ENCODE data around the gene SHISA9.

DNA sequence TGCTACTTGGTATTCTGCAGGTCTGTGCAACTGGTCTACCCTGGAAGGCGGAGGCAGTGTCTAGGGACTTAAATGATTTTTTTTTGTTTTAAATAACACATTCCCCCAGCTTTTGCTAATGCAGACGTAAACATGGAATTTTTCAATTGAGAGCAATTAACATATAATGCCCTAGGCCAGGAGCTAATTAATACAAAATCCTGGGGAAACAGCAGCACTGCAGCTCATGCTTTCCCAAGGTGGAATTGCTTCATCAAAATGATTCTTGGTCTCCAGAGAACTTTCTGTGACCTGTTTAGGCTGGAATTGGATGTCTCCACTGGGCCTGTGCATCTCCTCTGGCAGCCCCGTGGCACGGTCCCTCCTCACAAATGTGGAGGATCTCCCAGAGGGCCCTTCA, 50.6 kb downstream of the SHISA9 start:
- TF ChIP-seq, protein P1, sequence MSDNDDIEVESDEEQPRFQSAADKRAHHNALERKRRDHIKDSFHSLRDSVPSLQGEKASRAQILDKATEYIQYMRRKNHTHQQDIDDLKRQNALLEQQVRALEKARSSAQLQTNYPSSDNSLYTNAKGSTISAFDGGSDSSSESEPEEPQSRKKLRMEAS (IDR thresholded peaks at IDR 0.05; ENCODE audit: low read depth), result no peak
- TF ChIP-seq, protein P2, sequence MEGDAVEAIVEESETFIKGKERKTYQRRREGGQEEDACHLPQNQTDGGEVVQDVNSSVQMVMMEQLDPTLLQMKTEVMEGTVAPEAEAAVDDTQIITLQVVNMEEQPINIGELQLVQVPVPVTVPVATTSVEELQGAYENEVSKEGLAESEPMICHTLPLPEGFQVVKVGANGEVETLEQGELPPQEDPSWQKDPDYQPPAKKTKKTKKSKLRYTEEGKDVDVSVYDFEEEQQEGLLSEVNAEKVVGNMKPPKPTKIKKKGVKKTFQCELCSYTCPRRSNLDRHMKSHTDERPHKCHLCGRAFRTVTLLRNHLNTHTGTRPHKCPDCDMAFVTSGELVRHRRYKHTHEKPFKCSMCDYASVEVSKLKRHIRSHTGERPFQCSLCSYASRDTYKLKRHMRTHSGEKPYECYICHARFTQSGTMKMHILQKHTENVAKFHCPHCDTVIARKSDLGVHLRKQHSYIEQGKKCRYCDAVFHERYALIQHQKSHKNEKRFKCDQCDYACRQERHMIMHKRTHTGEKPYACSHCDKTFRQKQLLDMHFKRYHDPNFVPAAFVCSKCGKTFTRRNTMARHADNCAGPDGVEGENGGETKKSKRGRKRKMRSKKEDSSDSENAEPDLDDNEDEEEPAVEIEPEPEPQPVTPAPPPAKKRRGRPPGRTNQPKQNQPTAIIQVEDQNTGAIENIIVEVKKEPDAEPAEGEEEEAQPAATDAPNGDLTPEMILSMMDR (IDR thresholded peaks at IDR 0.05), result no peak
- TF ChIP-seq CHD2 (IDR thresholded peaks at IDR 0.05; ENCODE audit: low read length, partially characterized antibody) (no peak), RCOR1 (IDR thresholded peaks at IDR 0.05; ENCODE audit: low read length) (no peak), EP300 (IDR thresholded peaks at IDR 0.05; ENCODE audit: borderline replicate concordance in 1 of 2, low read depth in 1 of 2, low read length in 1 of 2) (no peak), RAD21 (IDR thresholded peaks at IDR 0.05; ENCODE audit: low read length) (no peak), JUND (IDR thresholded peaks at IDR 0.05) (no peak), TAF1 (IDR thresholded peaks at IDR 0.05; ENCODE audit: borderline replicate concordance, low read depth, low read length) (no peak), EZH2phosphoT487 (IDR thresholded peaks at IDR 0.05; ENCODE audit: borderline replicate concordance, low read depth) (no peak)
- TF ChIP-seq, protein P3, sequence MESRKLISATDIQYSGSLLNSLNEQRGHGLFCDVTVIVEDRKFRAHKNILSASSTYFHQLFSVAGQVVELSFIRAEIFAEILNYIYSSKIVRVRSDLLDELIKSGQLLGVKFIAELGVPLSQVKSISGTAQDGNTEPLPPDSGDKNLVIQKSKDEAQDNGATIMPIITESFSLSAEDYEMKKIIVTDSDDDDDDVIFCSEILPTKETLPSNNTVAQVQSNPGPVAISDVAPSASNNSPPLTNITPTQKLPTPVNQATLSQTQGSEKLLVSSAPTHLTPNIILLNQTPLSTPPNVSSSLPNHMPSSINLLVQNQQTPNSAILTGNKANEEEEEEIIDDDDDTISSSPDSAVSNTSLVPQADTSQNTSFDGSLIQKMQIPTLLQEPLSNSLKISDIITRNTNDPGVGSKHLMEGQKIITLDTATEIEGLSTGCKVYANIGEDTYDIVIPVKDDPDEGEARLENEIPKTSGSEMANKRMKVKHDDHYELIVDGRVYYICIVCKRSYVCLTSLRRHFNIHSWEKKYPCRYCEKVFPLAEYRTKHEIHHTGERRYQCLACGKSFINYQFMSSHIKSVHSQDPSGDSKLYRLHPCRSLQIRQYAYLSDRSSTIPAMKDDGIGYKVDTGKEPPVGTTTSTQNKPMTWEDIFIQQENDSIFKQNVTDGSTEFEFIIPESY (IDR thresholded peaks at IDR 0.05; ENCODE audit: borderline replicate concordance, low read depth), result no peak

All from SK-N-SH (cell line).